ENCODE measurements around the gene UGT1A3.

The UGT1A3 gene

GRCh38 chr2:233817995-233818638, 89.3 kb downstream of the UGT1A3 start:
- Histone ChIP-seq H3K27ac (ENCODE audit: low read depth, low read length) (no peak overlapping the region), H3K9ac (ENCODE audit: low read depth, low read length) (no peak overlapping the region), H3K4me3 (ENCODE audit: low read length) (no peak overlapping the region), H3K9me3 (ENCODE audit: insufficient read depth, low read depth, low read length) (no peaks in the 10 kb centered on the region), H3K27me3 (ENCODE audit: insufficient read depth, low read length) (no peaks in the 10 kb centered on the region), H3K36me3 (ENCODE audit: insufficient read depth, low read length) (no peaks in the 10 kb centered on the region), H3K4me1 (ENCODE audit: insufficient read depth, low read length) (no peaks in the 10 kb centered on the region)
- WGBS: 94% methylated on average over 11 of the region's 11 CpGs

- Histone ChIP-seq H3K36me3 (ENCODE audit: insufficient read depth, low read length) (no peaks in the 10 kb centered on the region), H3K4me3 (ENCODE audit: low read length) (no peak overlapping the region), H3K9me3 (ENCODE audit: insufficient read depth, low read depth, low read length) (no peaks in the 10 kb centered on the region), H3K9ac (ENCODE audit: low read depth, low read length) (no peak overlapping the region), H3K27me3 (ENCODE audit: insufficient read depth, low read length) (no peaks in the 10 kb centered on the region), H3K27ac (ENCODE audit: low read depth, low read length) (no peak overlapping the region), H3K4me1 (ENCODE audit: insufficient read depth, low read length) (no peaks in the 10 kb centered on the region)
- 83% methylated on average over 17 of the region's 17 CpGs for WGBS
Observed at GRCh38 chr2:233818639-233819621, 90.1 kb downstream of the UGT1A3 start.

GRCh38 chr2:233819884-233820773, 91.3 kb downstream of the UGT1A3 start:
- H3K27me3 ChIP-seq (ENCODE audit: insufficient read depth, low read length): no peaks in the 10 kb centered on the region
- no peaks in the 10 kb centered on the region for H3K9me3 ChIP-seq (ENCODE audit: insufficient read depth, low read depth, low read length)
- no peak overlapping the region for H3K4me3 ChIP-seq (ENCODE audit: low read length)
- WGBS: 93% methylated on average over 18 of the region's 18 CpGs
- H3K36me3 ChIP-seq (ENCODE audit: insufficient read depth, low read length): no peaks in the 10 kb centered on the region
- no peaks in the 10 kb centered on the region for H3K4me1 ChIP-seq (ENCODE audit: insufficient read depth, low read length)
- H3K9ac ChIP-seq (ENCODE audit: low read depth, low read length): no peak overlapping the region
- H3K27ac ChIP-seq (ENCODE audit: low read depth, low read length): no peak overlapping the region

GRCh38 chr2:233820774-233821105, 91.9 kb downstream of the UGT1A3 start:
- Histone ChIP-seq H3K4me1 (ENCODE audit: insufficient read depth, low read length) (no peaks in the 10 kb centered on the region), H3K27me3 (ENCODE audit: insufficient read depth, low read length) (no peaks in the 10 kb centered on the region), H3K9ac (ENCODE audit: low read depth, low read length) (no peak overlapping the region), H3K36me3 (ENCODE audit: insufficient read depth, low read length) (no peaks in the 10 kb centered on the region), H3K27ac (ENCODE audit: low read depth, low read length) (no peak overlapping the region), H3K9me3 (ENCODE audit: insufficient read depth, low read depth, low read length) (no peaks in the 10 kb centered on the region), H3K4me3 (ENCODE audit: low read length) (no peak overlapping the region)
- WGBS: 91% methylated on average over 6 of the region's 6 CpGs

GRCh38 chr2:233821196-233821595, 92.4 kb downstream of the UGT1A3 start:
- Histone ChIP-seq H3K36me3 (ENCODE audit: insufficient read depth, low read length) (no peaks in the 10 kb centered on the region), H3K27me3 (ENCODE audit: insufficient read depth, low read length) (no peaks in the 10 kb centered on the region), H3K4me3 (ENCODE audit: low read length) (no peak overlapping the region), H3K9me3 (ENCODE audit: insufficient read depth, low read depth, low read length) (no peaks in the 10 kb centered on the region), H3K9ac (ENCODE audit: low read depth, low read length) (no peak overlapping the region), H3K27ac (ENCODE audit: low read depth, low read length) (no peak overlapping the region), H3K4me1 (ENCODE audit: insufficient read depth, low read length) (no peaks in the 10 kb centered on the region)
- WGBS: 87% methylated on average over 3 of the region's 3 CpGs

GRCh38 chr2:233821709-233822100, 92.9 kb downstream of the UGT1A3 start:
- Histone ChIP-seq H3K9me3 (ENCODE audit: insufficient read depth, low read depth, low read length) (no peaks in the 10 kb centered on the region), H3K27ac (ENCODE audit: low read depth, low read length) (no peak overlapping the region), H3K9ac (ENCODE audit: low read depth, low read length) (no peak overlapping the region), H3K27me3 (ENCODE audit: insufficient read depth, low read length) (no peaks in the 10 kb centered on the region), H3K36me3 (ENCODE audit: insufficient read depth, low read length) (no peaks in the 10 kb centered on the region), H3K4me1 (ENCODE audit: insufficient read depth, low read length) (no peaks in the 10 kb centered on the region), H3K4me3 (ENCODE audit: low read length) (no peak overlapping the region)
- 92% methylated on average over 8 of the region's 8 CpGs for WGBS

- Histone ChIP-seq H3K27me3 (ENCODE audit: insufficient read depth, low read length) (no peaks in the 10 kb centered on the region), H3K4me3 (ENCODE audit: low read length) (no peak overlapping the region), H3K9me3 (ENCODE audit: insufficient read depth, low read depth, low read length) (no peaks in the 10 kb centered on the region), H3K36me3 (ENCODE audit: insufficient read depth, low read length) (no peaks in the 10 kb centered on the region), H3K27ac (ENCODE audit: low read depth, low read length) (no peak overlapping the region), H3K4me1 (ENCODE audit: insufficient read depth, low read length) (no peaks in the 10 kb centered on the region), H3K9ac (ENCODE audit: low read depth, low read length) (no peak overlapping the region)
- WGBS: 94% methylated on average over 21 of the region's 21 CpGs
Observed at GRCh38 chr2:233822101-233822771, 93.4 kb downstream of the UGT1A3 start.
